Fibroblast of lung (primary cell): ENCODE data around the gene MRTFA.

Experiments
- EZH2 ChIP-seq: IDR thresholded peaks from 2 replicates; pipeline ENCODE4 v1.5.1; 2012; ENCODE audit warnings: low read length, control low read depth, mild to moderate bottlenecking; ENCODE audit errors: missing control alignments
- TF ChIP-seq, protein P1 (sequence below), 2 donors: IDR thresholded peaks in 1 of 2; conservative IDR thresholded peaks in 1 of 2; 1 replicate in 1 of 2; 2 replicates in 1 of 2; pipeline ENCODE4 v1.5.1; 2011 to 2012; ENCODE audit warnings: low read length in 2 of 2, control low read depth in 1 of 2, inconsistent platforms in 1 of 2, low read depth in 1 of 2, mild to moderate bottlenecking in 1 of 2

DNA sequence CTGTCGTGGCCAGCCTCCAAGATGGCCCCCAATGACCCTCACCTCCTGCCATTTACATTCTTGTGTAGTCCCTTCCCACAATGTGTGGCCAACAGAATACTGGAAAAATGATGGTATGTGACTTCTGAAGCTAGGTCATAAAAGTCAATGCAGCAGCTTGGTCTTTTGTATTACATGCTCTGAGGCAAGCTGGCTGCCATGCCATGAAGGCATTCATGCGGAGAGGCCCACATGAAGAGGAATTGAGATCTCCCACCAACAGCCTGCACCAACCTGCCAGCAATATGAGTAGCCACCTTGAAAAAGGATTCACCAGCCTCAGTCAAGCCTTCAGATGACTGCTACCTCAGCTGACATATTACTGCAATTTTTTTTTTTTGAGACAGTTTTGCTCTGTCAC, 4.6 kb downstream of the MRTFA start:
- TF ChIP-seq, protein P1, sequence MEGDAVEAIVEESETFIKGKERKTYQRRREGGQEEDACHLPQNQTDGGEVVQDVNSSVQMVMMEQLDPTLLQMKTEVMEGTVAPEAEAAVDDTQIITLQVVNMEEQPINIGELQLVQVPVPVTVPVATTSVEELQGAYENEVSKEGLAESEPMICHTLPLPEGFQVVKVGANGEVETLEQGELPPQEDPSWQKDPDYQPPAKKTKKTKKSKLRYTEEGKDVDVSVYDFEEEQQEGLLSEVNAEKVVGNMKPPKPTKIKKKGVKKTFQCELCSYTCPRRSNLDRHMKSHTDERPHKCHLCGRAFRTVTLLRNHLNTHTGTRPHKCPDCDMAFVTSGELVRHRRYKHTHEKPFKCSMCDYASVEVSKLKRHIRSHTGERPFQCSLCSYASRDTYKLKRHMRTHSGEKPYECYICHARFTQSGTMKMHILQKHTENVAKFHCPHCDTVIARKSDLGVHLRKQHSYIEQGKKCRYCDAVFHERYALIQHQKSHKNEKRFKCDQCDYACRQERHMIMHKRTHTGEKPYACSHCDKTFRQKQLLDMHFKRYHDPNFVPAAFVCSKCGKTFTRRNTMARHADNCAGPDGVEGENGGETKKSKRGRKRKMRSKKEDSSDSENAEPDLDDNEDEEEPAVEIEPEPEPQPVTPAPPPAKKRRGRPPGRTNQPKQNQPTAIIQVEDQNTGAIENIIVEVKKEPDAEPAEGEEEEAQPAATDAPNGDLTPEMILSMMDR (conservative IDR thresholded peaks at IDR 0.05 in 1 of 2, IDR thresholded peaks at IDR 0.05 in 1 of 2; ENCODE audit: low read depth in 1 of 2, low read length in 2 of 2): no peak
- no peak for TF ChIP-seq EZH2
